Mesodermal cell (in vitro differentiated cells): ENCODE measurements around the gene PIEZO1. TPM values are rescaled to one million over a fixed set of nuclear protein-coding genes. Genes with fewer than 3 reads are reported as not detected.

Experiments used
- H3K27ac ChIP-seq: 2 replicates; pipeline ENCODE4 v1.7.0; 2013; ENCODE audit warnings: mild to moderate bottlenecking, low read depth, low read length, moderate library complexity; ENCODE audit not compliant: severe bottlenecking
- H3K36me3 ChIP-seq: 2 replicates; pipeline ENCODE4 v1.7.1; 2013; ENCODE audit warnings: mild to moderate bottlenecking, low read length, moderate library complexity; ENCODE audit not compliant: control insufficient read depth, insufficient read depth
- H3K4me1 ChIP-seq: one replicate; pipeline ENCODE4 v1.7.1; 2013; ENCODE audit warnings: mild to moderate bottlenecking, low read length; ENCODE audit not compliant: insufficient read depth, control insufficient read depth, poor library complexity, severe bottlenecking
- H3K4me3 ChIP-seq: 2 replicates; pipeline ENCODE4 v1.7.0; 2013; ENCODE audit warnings: low read length, control low read depth, mild to moderate bottlenecking; ENCODE audit not compliant: insufficient read depth, poor library complexity, severe bottlenecking; ENCODE audit errors: extremely low read depth
- H3K9me3 ChIP-seq: 2 replicates; pipeline ENCODE4 v1.7.1; 2013; ENCODE audit warnings: mild to moderate bottlenecking, low read length, moderate library complexity; ENCODE audit not compliant: control insufficient read depth
- WGBS, 2 experiments: methylation state at CpG; one replicate each; pipeline ENCODE4 v1.1.5; 2013; ENCODE audit warnings: missing lambda C conversion rate in 2 of 2; ENCODE audit not compliant: insufficient coverage in 2 of 2; 5-methylcytosine and 5-hydroxymethylcytosine counted together
- polyA plus RNA-seq, 2 experiments: library from polyadenylated mRNA; stranded (reverse); fragments of 50-300 nt; gene quantifications; one replicate each; pipeline ENCODE4 v1.2.3, GENCODE V29; 2013

The PIEZO1 gene
- polyA plus RNA-seq (2013, experiment 1 of 2) = 99.8 TPM
- polyA plus RNA-seq (2013, experiment 2 of 2) = 78.4 TPM

- 8 to 9% methylated on average over 80 to 97 of the region's 110 CpGs for WGBS, 2 experiments
- Histone ChIP-seq H3K27ac (peak within 1 kb of the TSS; percentile 94), H3K4me1 (peaks cover 38% of the 10 kb centered on the region), H3K4me3 (peak within 1 kb of the TSS; percentile 50), H3K36me3 (no peaks in the 10 kb centered on the region), H3K9me3 (no peaks in the 10 kb centered on the region)
Observed at GRCh38 chr16:88785106-88785924, at the start of gene PIEZO1. TSS of gene PIEZO1 (minus strand) at chr16:88785220. CDS start at chr16:88784964, 256 bp downstream.

- WGBS, 2 experiments = 96 to 98% methylated on average over 9 to 11 of the region's 13 CpGs
- no peaks in the 10 kb centered on the region for H3K4me1 ChIP-seq
- no peaks in the 10 kb centered on the region for H3K9me3 ChIP-seq
- peaks cover 13% of the 10 kb centered on the region for H3K36me3 ChIP-seq
- H3K4me3 ChIP-seq = no peak overlapping the region
- H3K27ac ChIP-seq = no peak overlapping the region
Observed at GRCh38 chr16:88834670-88835069, 49.6 kb upstream of the PIEZO1 start.

GRCh38 chr16:88833086-88833485, 48.1 kb upstream of the PIEZO1 start:
- 95 to 96% methylated on average over 11 to 12 of the region's 13 CpGs for WGBS, 2 experiments
- Histone ChIP-seq H3K4me3 (no peak overlapping the region), H3K36me3 (peaks cover 4% of the 10 kb centered on the region), H3K27ac (no peak overlapping the region), H3K9me3 (no peaks in the 10 kb centered on the region), H3K4me1 (no peaks in the 10 kb centered on the region)

- no peak overlapping the region for H3K4me3 ChIP-seq
- H3K27ac ChIP-seq = no peak overlapping the region
- no peaks in the 10 kb centered on the region for H3K36me3 ChIP-seq
- WGBS, 2 experiments = 87 to 88% methylated on average over 10 to 12 of the region's 13 CpGs
- H3K9me3 ChIP-seq = no peaks in the 10 kb centered on the region
- no peaks in the 10 kb centered on the region for H3K4me1 ChIP-seq
Observed at GRCh38 chr16:88831838-88832237, 46.8 kb upstream of the PIEZO1 start.

- Histone ChIP-seq H3K36me3 (no peaks in the 10 kb centered on the region), H3K4me3 (no peak overlapping the region), H3K9me3 (no peaks in the 10 kb centered on the region), H3K4me1 (no peaks in the 10 kb centered on the region), H3K27ac (no peak overlapping the region)
- WGBS, 2 experiments = 96% methylated on average over 10 to 11 of the region's 14 CpGs
Observed at GRCh38 chr16:88830783-88831182, 45.8 kb upstream of the PIEZO1 start.

GRCh38 chr16:88830258-88830657, 45.2 kb upstream of the PIEZO1 start:
- Histone ChIP-seq H3K4me3 (no peak overlapping the region), H3K4me1 (no peaks in the 10 kb centered on the region), H3K36me3 (no peaks in the 10 kb centered on the region), H3K27ac (no peak overlapping the region), H3K9me3 (no peaks in the 10 kb centered on the region)
- 84 to 91% methylated on average over 11 of the region's 11 CpGs for WGBS, 2 experiments

- Histone ChIP-seq H3K4me1 (no peaks in the 10 kb centered on the region), H3K27ac (no peak overlapping the region), H3K4me3 (no peak overlapping the region), H3K36me3 (no peaks in the 10 kb centered on the region), H3K9me3 (no peaks in the 10 kb centered on the region)
- WGBS, 2 experiments = 92% methylated on average over 23 to 24 of the region's 24 CpGs
Observed at GRCh38 chr16:88828711-88829110, 43.7 kb upstream of the PIEZO1 start.

GRCh38 chr16:88827727-88828126, 42.7 kb upstream of the PIEZO1 start:
- no peaks in the 10 kb centered on the region for H3K4me1 ChIP-seq
- no peak overlapping the region for H3K27ac ChIP-seq
- 93 to 96% methylated on average over 16 to 21 of the region's 21 CpGs for whole genome bisulfite sequencing, 2 experiments
- no peaks in the 10 kb centered on the region for H3K36me3 ChIP-seq
- no peaks in the 10 kb centered on the region for H3K9me3 ChIP-seq
- no peak overlapping the region for H3K4me3 ChIP-seq

GRCh38 chr16:88826070-88826840, 41.2 kb upstream of the PIEZO1 start:
- 93 to 95% methylated on average over 26 of the region's 26 CpGs for WGBS, 2 experiments
- no peaks in the 10 kb centered on the region for H3K4me1 ChIP-seq
- H3K36me3 ChIP-seq = no peaks in the 10 kb centered on the region
- H3K27ac ChIP-seq = no peak overlapping the region
- H3K4me3 ChIP-seq = no peak overlapping the region
- H3K9me3 ChIP-seq = no peaks in the 10 kb centered on the region

- WGBS, 2 experiments = 95 to 100% methylated on average over 4 to 7 of the region's 12 CpGs
- no peaks in the 10 kb centered on the region for H3K4me1 ChIP-seq
Observed at GRCh38 chr16:88825146-88825545, 40.1 kb upstream of the PIEZO1 start.

More at GRCh38 chr16:88825146-88825545, 40.1 kb upstream of the PIEZO1 start:
- Histone ChIP-seq H3K4me3 (no peak overlapping the region), H3K9me3 (no peaks in the 10 kb centered on the region), H3K36me3 (no peaks in the 10 kb centered on the region), H3K27ac (no peak overlapping the region)
